Measurements from ENCODE around the gene WDR33.

WDR33 gene

GRCh38 chr2:127655209-127656073 is 155.5 kb downstream of the WDR33 start:
- DNase-seq (ENCODE audit: low spot score), result no peak

DNA sequence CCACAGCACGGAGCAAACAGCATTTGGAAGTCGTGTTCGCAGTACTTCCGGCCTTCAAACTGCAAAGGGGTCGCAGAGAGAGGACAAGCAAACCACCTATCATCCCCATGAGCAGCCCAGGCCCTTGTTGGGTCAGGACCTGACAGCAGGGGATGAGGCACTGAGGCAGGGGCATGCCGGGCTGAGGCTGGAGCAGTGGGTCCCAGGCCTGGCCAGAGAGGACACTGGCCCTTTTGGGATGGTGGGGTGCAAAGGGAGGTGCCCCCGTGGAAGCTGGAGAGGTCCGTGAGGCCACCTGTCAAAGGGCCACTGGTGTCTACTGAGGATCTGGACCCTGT is 156.2 kb downstream of the WDR33 start:
- no peak for DNase-seq (ENCODE audit: low spot score)

DNA sequence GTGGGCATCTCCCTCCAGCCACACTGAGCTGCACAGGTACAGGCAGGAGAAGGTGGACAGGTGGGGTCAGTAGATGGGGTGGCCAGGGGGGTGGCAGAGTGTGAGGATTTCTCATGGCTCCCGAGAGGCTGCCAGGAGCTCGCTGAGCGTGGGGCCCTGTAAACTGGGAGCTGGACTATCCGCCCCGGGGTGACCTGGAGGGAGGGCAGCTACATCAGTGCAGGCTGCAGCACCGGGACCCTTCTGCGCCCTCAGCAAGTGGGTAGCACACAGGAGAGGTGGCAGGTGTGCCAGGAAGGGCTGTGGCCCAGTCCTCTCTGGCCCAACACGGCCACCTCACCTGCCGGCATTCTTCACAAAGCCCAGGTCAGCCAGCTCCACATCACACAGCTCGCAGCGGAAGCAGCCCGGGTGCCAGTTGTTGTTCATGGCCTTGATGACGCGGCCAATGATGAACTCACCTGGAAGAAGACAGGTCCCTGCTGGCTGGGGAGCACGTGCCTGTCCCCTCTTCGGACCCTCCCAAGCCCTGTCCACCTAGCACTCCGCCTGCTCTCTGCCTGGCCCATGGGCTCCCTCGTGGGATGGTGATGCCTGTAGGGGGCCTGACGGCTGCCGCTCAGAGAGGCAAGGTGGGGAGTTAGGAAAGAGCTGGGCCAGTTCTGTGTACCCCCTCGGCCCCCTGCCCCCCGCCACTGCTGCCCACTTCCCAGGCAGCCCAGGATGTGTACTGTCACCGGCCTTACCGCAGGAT is 156.7 kb downstream of the WDR33 start:
- no peak for DNase-seq (ENCODE audit: low spot score)

- DNase-seq (ENCODE audit: low spot score), result no peak
Measured at GRCh38 chr2:127653421-127654083, 157.4 kb downstream of the WDR33 start.

DNA sequence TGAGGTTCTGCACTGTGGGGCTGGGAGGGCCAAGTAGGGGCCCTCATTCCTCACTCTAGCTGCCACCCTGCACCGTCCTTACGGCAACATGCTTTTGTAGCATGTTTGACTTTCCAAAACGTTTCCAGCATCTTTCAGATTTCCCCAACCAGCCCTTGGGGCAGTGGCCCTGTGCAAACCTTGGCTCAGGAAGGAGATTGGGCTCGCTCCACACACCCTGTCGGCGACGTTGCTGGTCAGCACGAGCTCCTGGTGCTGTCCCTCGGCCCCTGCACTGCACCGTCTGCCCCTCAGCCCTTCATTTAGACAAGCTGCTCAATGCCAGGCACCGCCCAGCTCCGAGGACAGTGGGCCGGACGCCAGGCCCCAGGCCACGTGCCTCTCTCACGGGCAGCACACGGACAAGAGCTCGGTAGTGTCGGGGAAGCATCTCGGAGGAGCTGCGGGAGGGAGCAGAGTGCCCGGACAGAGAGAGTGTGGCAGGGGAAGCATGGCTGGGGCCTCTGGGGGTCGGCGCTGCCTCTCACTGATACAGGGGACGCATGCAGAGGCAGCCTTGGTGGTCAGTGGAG is 158.1 kb downstream of the WDR33 start:
- no peak for DNase-seq (ENCODE audit: low spot score)

GRCh38 chr2:127651971-127652550 is 158.9 kb downstream of the WDR33 start:
- DNase-seq (ENCODE audit: low spot score), result no peak

DNA sequence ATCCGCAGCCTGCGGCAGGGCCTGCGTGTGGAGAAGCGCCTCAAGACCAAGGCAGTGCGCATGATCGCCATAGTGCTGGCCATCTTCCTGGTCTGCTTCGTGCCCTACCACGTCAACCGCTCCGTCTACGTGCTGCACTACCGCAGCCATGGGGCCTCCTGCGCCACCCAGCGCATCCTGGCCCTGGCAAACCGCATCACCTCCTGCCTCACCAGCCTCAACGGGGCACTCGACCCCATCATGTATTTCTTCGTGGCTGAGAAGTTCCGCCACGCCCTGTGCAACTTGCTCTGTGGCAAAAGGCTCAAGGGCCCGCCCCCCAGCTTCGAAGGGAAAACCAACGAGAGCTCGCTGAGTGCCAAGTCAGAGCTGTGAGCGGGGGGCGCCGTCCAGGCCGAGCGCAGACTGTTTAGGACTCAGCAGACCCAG is 159.6 kb downstream of the WDR33 start:
- DNase-seq (ENCODE audit: low spot score), result no peak

Data from SW480 (cell line).